Measurements from ENCODE around the gene VENTX.
"Not testable (repeated sequence)": the region's sequence is repeated elsewhere in the genome, so short reads cannot be mapped to it uniquely, and the experiment has no call there.

Gene VENTX

GRCh38 chr10:133230044-133230361 is 7.7 kb upstream of the VENTX start, which contains the start of gene UTF1:
Gene UTF1 (plus strand): TSS chr10:133230217. CDS start chr10:133230289, 72 bp downstream.
- no peak within 1 kb of the TSS for H3K4me3 ChIP-seq (replicated peaks; ENCODE audit: low read depth, low read length)
- no peak for DNase-seq (ENCODE audit: low read depth)
- TF ChIP-seq, protein P1, sequence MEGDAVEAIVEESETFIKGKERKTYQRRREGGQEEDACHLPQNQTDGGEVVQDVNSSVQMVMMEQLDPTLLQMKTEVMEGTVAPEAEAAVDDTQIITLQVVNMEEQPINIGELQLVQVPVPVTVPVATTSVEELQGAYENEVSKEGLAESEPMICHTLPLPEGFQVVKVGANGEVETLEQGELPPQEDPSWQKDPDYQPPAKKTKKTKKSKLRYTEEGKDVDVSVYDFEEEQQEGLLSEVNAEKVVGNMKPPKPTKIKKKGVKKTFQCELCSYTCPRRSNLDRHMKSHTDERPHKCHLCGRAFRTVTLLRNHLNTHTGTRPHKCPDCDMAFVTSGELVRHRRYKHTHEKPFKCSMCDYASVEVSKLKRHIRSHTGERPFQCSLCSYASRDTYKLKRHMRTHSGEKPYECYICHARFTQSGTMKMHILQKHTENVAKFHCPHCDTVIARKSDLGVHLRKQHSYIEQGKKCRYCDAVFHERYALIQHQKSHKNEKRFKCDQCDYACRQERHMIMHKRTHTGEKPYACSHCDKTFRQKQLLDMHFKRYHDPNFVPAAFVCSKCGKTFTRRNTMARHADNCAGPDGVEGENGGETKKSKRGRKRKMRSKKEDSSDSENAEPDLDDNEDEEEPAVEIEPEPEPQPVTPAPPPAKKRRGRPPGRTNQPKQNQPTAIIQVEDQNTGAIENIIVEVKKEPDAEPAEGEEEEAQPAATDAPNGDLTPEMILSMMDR (IDR thresholded peaks at IDR 0.05; ENCODE audit: low read length, missing control alignments), result no peak

DNA sequence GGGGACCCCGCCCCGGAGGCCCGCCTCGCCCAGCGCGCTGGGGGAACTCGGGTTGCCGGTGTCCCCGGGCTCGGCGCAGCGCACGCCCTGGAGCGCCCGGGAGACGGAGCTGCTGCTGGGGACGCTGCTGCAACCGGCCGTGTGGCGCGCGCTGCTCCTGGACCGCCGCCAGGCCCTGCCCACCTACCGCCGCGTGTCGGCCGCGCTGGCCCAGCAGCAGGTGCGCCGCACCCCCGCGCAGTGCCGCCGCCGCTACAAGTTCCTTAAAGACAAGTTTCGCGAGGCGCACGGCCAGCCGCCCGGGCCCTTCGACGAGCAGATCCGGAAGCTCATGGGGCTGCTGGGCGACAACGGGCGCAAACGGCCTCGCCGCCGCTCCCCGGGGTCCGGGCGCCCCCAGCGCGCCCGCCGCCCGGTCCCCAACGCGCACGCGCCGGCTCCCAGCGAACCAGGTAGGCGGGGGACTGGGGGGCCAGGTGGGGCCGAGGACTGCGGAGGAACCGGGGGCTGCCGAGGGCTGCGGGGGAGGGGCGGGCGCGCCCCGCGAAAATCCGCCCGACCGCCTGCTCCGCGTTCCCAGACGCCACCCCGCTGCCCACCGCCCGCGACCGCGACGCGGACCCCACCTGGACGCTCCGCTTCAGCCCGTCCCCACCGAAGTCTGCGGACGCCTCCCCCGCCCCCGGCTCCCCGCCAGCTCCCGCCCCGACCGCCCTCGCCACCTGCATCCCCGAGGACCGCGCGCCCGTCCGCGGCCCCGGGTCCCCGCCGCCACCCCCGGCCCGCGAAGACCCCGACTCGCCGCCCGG is 7.1 kb upstream of the VENTX start:
- no peak overlapping the region for H3K4me3 ChIP-seq (replicated peaks; ENCODE audit: low read depth, low read length)
- DNase-seq (ENCODE audit: low read depth), result no peak

DNA sequence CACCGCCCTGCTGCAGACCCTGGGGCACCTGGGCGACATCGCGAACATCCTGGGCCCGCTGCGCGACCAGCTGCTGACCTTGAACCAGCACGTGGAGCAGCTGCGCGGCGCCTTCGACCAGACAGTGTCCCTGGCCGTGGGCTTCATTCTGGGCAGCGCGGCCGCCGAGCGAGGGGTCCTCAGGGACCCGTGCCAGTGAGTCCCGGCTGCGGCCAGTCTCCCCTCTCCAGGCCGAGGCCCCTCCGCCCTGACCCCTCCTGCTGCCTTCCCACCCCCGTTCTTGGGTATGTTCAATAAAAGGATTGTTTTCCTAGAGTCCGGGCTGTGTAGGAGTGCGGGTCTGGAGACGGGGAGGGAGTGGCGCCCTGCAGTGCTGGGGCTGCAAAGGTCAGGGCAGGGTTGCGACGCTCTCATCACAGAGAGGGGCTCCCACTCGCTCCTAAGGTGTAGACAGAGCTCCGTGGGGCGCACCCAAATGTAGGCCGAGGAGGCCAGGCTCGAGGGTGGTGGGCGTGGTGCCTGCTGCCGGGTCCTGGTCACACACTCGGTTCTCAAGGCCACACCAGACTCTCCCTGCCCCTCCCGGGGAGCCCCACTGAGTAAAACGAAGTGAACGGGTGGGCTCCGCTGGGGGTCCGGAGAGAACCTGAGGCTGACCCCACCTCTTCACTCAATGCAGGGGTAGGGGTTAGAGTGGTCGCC is 6.3 kb upstream of the VENTX start:
- no peak overlapping the region for H3K4me3 ChIP-seq (replicated peaks; ENCODE audit: low read depth, low read length)
- DNase-seq (ENCODE audit: low read depth), result no peak
- TF ChIP-seq, protein P1 (IDR thresholded peaks at IDR 0.05; ENCODE audit: low read length, missing control alignments), result no peak

More for the DNA sequence above, 7.1 kb upstream of the VENTX start:
- TF ChIP-seq, protein P1 (IDR thresholded peaks at IDR 0.05; ENCODE audit: low read length, missing control alignments), result no peak

GRCh38 chr10:133231946-133232574 is 5.6 kb upstream of the VENTX start:
- no peak for DNase-seq (ENCODE audit: low read depth)
- TF ChIP-seq, protein P1 (IDR thresholded peaks at IDR 0.05; ENCODE audit: low read length, missing control alignments), result no peak
- no peak overlapping the region for H3K4me3 ChIP-seq (replicated peaks; ENCODE audit: low read depth, low read length)

DNA sequence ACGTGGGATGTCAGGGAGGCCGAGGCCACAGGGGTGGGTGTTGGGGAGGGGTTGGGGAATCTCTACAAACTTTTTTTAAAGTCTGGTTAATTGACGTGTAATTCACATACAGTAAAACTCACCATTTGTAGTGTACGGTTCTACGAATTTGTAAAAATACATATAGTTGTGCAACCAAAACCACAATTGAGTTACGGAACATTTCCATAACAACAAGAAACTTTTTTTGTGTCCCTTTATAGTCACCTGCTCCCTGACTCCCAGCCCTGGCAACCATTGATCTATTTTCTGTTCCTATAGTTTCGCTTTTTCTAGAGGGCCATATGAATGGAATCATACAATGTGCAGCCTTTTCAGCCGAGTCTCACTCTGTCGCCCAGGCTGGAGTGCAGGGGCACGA is 2.9 kb upstream of the VENTX start:
- not testable (repeated sequence) for H3K4me3 ChIP-seq (replicated peaks; ENCODE audit: low read depth, low read length)

DNA sequence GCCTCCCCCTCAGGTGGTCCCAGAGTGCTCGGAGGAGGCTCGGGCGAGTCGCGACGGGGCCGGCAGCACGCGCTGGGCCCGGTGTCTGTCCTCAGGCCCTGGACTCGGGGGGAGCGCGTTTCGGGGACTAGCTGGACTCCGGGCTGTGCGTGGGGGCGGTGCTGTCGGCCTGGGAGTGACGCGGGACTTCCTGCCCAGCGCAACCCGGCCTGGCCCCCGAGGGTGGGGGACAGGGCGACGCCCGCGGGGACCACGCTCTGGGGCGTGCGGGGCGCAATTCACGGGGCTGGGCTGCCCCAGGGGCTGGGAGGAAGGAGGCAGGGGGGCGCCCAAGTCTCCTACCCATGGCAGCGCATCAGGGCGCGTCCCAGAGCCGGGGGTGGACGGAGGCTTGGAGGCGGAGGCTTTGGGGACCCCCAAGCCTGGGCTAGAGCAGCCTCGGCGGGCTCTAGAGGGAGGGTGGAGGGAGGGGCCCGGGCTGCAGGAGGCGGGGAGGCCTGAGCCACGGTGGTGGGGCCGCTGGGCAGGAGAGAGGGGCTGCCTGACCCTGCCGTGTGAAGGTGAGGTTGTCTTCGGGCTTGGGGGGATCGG is 2.3 kb upstream of the VENTX start:
- TF ChIP-seq, protein P1 (IDR thresholded peaks at IDR 0.05; ENCODE audit: low read length, missing control alignments), result no peak
- no peak overlapping the region for H3K4me3 ChIP-seq (replicated peaks; ENCODE audit: low read depth, low read length)
- no peak for DNase-seq (ENCODE audit: low read depth)

More for the DNA sequence above, 2.9 kb upstream of the VENTX start:
- not testable (repeated sequence) for DNase-seq (ENCODE audit: low read depth)

GRCh38 chr10:133235932-133236331 is 1.7 kb upstream of the VENTX start:
- TF ChIP-seq, protein P1 (IDR thresholded peaks at IDR 0.05; ENCODE audit: low read length, missing control alignments), result no peak
- H3K4me3 ChIP-seq (replicated peaks; ENCODE audit: low read depth, low read length), result no peak overlapping the region
- DNase-seq (ENCODE audit: low read depth), result no peak
